ENCODE results near the gene NFIB.

The NFIB gene

GRCh38 chr9:14344941-14345353 is 31.0 kb upstream of the NFIB start:
- DNase-seq (ENCODE audit: low read depth), result no peak

- no peak for DNase-seq (ENCODE audit: low read depth)
Observed at GRCh38 chr9:14344053-14344524, 30.1 kb upstream of the NFIB start.

GRCh38 chr9:14343261-14344031 is 29.5 kb upstream of the NFIB start:
- DNase-seq (ENCODE audit: low read depth), result no peak

GRCh38 chr9:14342736-14343135 is 28.8 kb upstream of the NFIB start:
- DNase-seq (ENCODE audit: low read depth), result no peak

GRCh38 chr9:14341437-14342122 is 27.6 kb upstream of the NFIB start:
- no peak for DNase-seq (ENCODE audit: low read depth)

- no peak for DNase-seq (ENCODE audit: low read depth)
Observed at GRCh38 chr9:14340994-14341393, 27.1 kb upstream of the NFIB start.

- no peak for DNase-seq (ENCODE audit: low read depth)
Observed at GRCh38 chr9:14340219-14340873, 26.4 kb upstream of the NFIB start.

- no peak for DNase-seq (ENCODE audit: low read depth)
Observed at GRCh38 chr9:14339746-14340145, 25.8 kb upstream of the NFIB start.

GRCh38 chr9:14337615-14338014 is 23.7 kb upstream of the NFIB start:
- no peak for DNase-seq (ENCODE audit: low read depth)

GRCh38 chr9:14336244-14336643 is 22.3 kb upstream of the NFIB start:
- no peak for DNase-seq (ENCODE audit: low read depth)

GRCh38 chr9:14331120-14331519 is 17.2 kb upstream of the NFIB start:
- no peak for DNase-seq (ENCODE audit: low read depth)

- DNase-seq (ENCODE audit: low read depth), result no peak
Observed at GRCh38 chr9:14327036-14327435, 13.1 kb upstream of the NFIB start.

- no peak for DNase-seq (ENCODE audit: low read depth)
Observed at GRCh38 chr9:14326264-14326826, 12.4 kb upstream of the NFIB start.

- no peak for DNase-seq (ENCODE audit: low read depth)
Observed at GRCh38 chr9:14325147-14325546, 11.2 kb upstream of the NFIB start.

- no peak for DNase-seq (ENCODE audit: low read depth)
Observed at GRCh38 chr9:14323985-14324650, 10.2 kb upstream of the NFIB start.

- DNase-seq (ENCODE audit: low read depth), result no peak
Observed at GRCh38 chr9:14323083-14323971, 9.4 kb upstream of the NFIB start.

- DNase-seq (ENCODE audit: low read depth), result peak; percentile 17
Observed at GRCh38 chr9:14322211-14323082, 8.5 kb upstream of the NFIB start.

- no peak for DNase-seq (ENCODE audit: low read depth)
Observed at GRCh38 chr9:14321517-14322130, 7.7 kb upstream of the NFIB start.

Measured in stimulated activated CD8-positive, alpha-beta memory T cell treated with anti-CD3 and anti-CD28 coated beads, Interleukin-15, amount 100 ng/mL, for 1 hour (primary cell).